Measurements from ENCODE around the gene TPSAB1. TPM values are rescaled to one million over a fixed set of nuclear protein-coding genes. Genes with fewer than 3 reads are reported as not detected.

Gene TPSAB1
- total and polyA plus RNA-seq, 10 donors, result 0.26 to 17.9 (median 1.1) TPM; not detected in 1

DNA sequence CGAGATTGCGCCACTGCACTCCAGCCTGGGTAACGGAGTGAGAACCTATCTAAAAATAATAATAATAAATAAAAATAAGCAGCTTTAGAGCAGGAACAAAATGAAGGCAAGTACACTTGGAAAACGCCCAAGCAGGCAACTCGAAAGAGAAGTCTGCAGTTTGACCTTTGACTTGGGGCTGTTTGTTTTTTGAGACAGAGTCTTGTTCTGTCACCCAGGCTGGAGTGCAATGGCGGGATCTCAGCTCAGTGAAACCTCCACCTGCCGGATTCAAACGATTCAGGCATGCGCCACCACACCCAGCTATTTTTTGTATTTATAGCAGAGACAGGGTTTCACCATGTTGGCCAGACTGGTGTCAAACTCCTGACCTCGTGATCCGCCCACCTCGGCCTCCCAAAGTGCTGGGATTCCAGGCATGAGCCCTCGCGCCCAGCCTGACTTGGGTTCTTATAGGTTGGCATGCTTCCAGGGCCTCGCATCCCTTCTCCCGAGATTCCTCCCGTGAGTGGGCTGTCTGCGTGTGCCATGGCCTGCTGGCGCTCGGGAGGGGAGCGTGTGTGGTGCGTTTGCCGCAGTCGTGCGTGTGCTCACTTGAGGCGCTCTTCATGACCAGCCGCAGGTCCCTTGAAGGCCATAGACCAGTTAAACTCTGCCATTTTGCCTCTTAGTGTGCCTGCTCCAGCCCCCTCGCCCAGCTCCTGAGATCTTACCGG is 50.5 kb downstream of the TPSAB1 start:
- WGBS, 5 donors, result 54 to 72% (median 66%) methylated on average over 24 to 29 of the region's 29 CpGs
- peaks cover 0 to 32% (median 7%) of the 10 kb centered on the region in 6 donors for H3K4me1 ChIP-seq
- no peak for DNase-seq
- H3K36me3 ChIP-seq, result no peaks in the 10 kb centered on the region
- TF ChIP-seq POLR2AphosphoS5 (IDR thresholded peaks at IDR 0.05) (no peak), POLR2A (IDR thresholded peaks at IDR 0.05) (no peak)
- TF ChIP-seq, protein P1, sequence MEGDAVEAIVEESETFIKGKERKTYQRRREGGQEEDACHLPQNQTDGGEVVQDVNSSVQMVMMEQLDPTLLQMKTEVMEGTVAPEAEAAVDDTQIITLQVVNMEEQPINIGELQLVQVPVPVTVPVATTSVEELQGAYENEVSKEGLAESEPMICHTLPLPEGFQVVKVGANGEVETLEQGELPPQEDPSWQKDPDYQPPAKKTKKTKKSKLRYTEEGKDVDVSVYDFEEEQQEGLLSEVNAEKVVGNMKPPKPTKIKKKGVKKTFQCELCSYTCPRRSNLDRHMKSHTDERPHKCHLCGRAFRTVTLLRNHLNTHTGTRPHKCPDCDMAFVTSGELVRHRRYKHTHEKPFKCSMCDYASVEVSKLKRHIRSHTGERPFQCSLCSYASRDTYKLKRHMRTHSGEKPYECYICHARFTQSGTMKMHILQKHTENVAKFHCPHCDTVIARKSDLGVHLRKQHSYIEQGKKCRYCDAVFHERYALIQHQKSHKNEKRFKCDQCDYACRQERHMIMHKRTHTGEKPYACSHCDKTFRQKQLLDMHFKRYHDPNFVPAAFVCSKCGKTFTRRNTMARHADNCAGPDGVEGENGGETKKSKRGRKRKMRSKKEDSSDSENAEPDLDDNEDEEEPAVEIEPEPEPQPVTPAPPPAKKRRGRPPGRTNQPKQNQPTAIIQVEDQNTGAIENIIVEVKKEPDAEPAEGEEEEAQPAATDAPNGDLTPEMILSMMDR (IDR thresholded peaks at IDR 0.05 in 8 of 11, conservative IDR thresholded peaks at IDR 0.05 in 3 of 11), result no peak
- H3K27ac ChIP-seq, result no peak overlapping the region
- intact Hi-C loops (cut with DNase I; ENCODE audit: low total_unique reads), result no loop called here
- H3K27me3 ChIP-seq (replicated peaks in 1 of 7), result peaks cover 0 to 91% (median 51%) of the 10 kb centered on the region in 7 donors
- H3K4me3 ChIP-seq, result no peak overlapping the region
- no peaks in the 10 kb centered on the region for H3K9me3 ChIP-seq

DNA sequence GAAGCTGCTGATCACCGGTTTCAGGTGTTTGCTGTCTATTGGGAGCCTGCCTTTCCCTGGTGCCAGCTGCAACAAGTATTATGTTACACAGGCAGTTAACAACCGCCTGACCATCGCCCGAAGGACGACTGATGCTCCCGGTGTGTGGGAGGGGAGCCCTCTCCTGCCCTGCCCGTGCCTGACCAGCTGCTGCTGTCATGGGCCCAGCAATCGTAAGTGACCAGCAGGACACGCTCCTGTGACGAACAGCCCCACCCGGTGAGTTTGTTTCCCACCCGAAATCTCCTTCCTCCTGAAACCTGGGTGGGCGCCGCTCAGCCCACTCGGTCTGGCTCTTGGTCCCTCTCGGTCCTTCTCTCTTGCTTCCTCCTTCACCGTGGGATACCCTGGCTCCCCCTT is 51.1 kb downstream of the TPSAB1 start:
- peaks cover 0 to 91% (median 45%) of the 10 kb centered on the region in 7 donors for H3K27me3 ChIP-seq (replicated peaks in 1 of 7)
- TF ChIP-seq POLR2A (IDR thresholded peaks at IDR 0.05), result no peak
- no peak for TF ChIP-seq POLR2AphosphoS5 (IDR thresholded peaks at IDR 0.05)
- TF ChIP-seq, protein P1 (IDR thresholded peaks at IDR 0.05 in 8 of 11, conservative IDR thresholded peaks at IDR 0.05 in 3 of 11), result no peak
- WGBS, 5 donors, result 51 to 59% (median 55%) methylated on average over 17 of the region's 17 CpGs

More for the DNA sequence above, 51.1 kb downstream of the TPSAB1 start:
- no peak overlapping the region for H3K4me3 ChIP-seq
- H3K4me1 ChIP-seq, result peaks cover 0 to 38% (median 8%) of the 10 kb centered on the region in 6 donors
- no peaks in the 10 kb centered on the region for H3K36me3 ChIP-seq
- DNase-seq, result no peak
- intact Hi-C loops (cut with DNase I; ENCODE audit: low total_unique reads), result no loop called here
- H3K27ac ChIP-seq, result no peak overlapping the region
- H3K9me3 ChIP-seq, result no peaks in the 10 kb centered on the region

Other genes starting within 250 kb of the TPSAB1 start
- gene SSTR5, start 168.0 kb upstream of the TPSAB1 start, total RNA-seq, result not detected
- not detected for gene SSTR5, start 168.0 kb upstream of the TPSAB1 start, polyA plus RNA-seq
- gene C1QTNF8, start 144.5 kb upstream of the TPSAB1 start, total RNA-seq, result not detected
- gene C1QTNF8, start 144.5 kb upstream of the TPSAB1 start, polyA plus RNA-seq, result not detected
- 1 to 10 TPM in 3 of 7 donors, under 1 TPM in 4; 0.33 to 2.1 (median 0.91) TPM for gene CACNA1H, start 87.6 kb upstream of the TPSAB1 start, total RNA-seq
- gene CACNA1H, start 87.6 kb upstream of the TPSAB1 start, polyA plus RNA-seq, result 1 to 10 TPM in 1 of 3 donors, under 1 TPM in 2; 0.35 to 1.1 (median 0.39) TPM
- under 1 TPM in 1 of 7 donors, not detected in 6; 0.46 TPM for gene TPSG1, start 15.4 kb upstream of the TPSAB1 start, total RNA-seq
- not detected for gene TPSG1, start 15.4 kb upstream of the TPSAB1 start, polyA plus RNA-seq
- gene TPSB2, start 10.5 kb upstream of the TPSAB1 start, total RNA-seq, result 1 to 10 TPM in 4 of 7 donors, not detected in 3; 1.1 to 8.2 (median 4.5) TPM
- under 1 TPM in 2 of 3 donors, not detected in 1; 0.29 to 0.50 TPM for gene TPSB2, start 10.5 kb upstream of the TPSAB1 start, polyA plus RNA-seq
- gene TPSD1, start 15.4 kb downstream of the TPSAB1 start, total RNA-seq, result under 1 TPM in 1 of 7 donors, not detected in 6; 0.76 TPM
- under 1 TPM in 1 of 3 donors, not detected in 2; 0.11 TPM for gene TPSD1, start 15.4 kb downstream of the TPSAB1 start, polyA plus RNA-seq
- gene UBE2I, start 68.9 kb downstream of the TPSAB1 start, total RNA-seq, result 100 to 1,000 TPM; 101 to 142 (median 129) TPM
- 10 to 100 TPM; 78.1 to 94.9 (median 83.7) TPM for gene UBE2I, start 68.9 kb downstream of the TPSAB1 start, polyA plus RNA-seq
- gene BAIAP3, start 92.9 kb downstream of the TPSAB1 start, total RNA-seq, result 10 to 100 TPM in 2 of 7 donors, 1 to 10 TPM in 5; 5.0 to 15.7 (median 6.7) TPM
- 1 to 10 TPM; 2.7 to 7.3 (median 3.0) TPM for gene BAIAP3, start 92.9 kb downstream of the TPSAB1 start, polyA plus RNA-seq
- gene TSR3, start 111.2 kb downstream of the TPSAB1 start, total RNA-seq, result 10 to 100 TPM; 31.1 to 73.1 (median 41.5) TPM
- gene TSR3, start 111.2 kb downstream of the TPSAB1 start, polyA plus RNA-seq, result 10 to 100 TPM; 38.0 to 65.9 (median 55.2) TPM
- gene GNPTG, start 111.2 kb downstream of the TPSAB1 start, total RNA-seq, result 10 to 100 TPM; 60.4 to 80.6 (median 73.4) TPM
- gene GNPTG, start 111.2 kb downstream of the TPSAB1 start, polyA plus RNA-seq, result 10 to 100 TPM; 55.6 to 62.8 (median 56.7) TPM
- 10 to 100 TPM; 34.8 to 80.0 (median 51.6) TPM for gene UNKL, start 174.0 kb downstream of the TPSAB1 start, total RNA-seq
- 10 to 100 TPM in 1 of 3 donors, 1 to 10 TPM in 2; 6.6 to 17.1 (median 8.2) TPM for gene UNKL, start 174.0 kb downstream of the TPSAB1 start, polyA plus RNA-seq
- 10 to 100 TPM in 6 of 7 donors, 1 to 10 TPM in 1; 7.9 to 13.5 (median 10.7) TPM for gene UQCC4, start 180.0 kb downstream of the TPSAB1 start, total RNA-seq
- gene UQCC4, start 180.0 kb downstream of the TPSAB1 start, polyA plus RNA-seq, result 10 to 100 TPM; 20.9 to 33.9 (median 23.4) TPM
- gene PERCC1, start 190.4 kb downstream of the TPSAB1 start, total RNA-seq, result 1 to 10 TPM in 1 of 7 donors, under 1 TPM in 1, not detected in 5; 0.73 to 1.3 TPM
- under 1 TPM in 1 of 3 donors, not detected in 2; 0.11 TPM for gene PERCC1, start 190.4 kb downstream of the TPSAB1 start, polyA plus RNA-seq
- 1 to 10 TPM; 1.6 to 6.4 (median 3.8) TPM for gene CCDC154, start 203.9 kb downstream of the TPSAB1 start, total RNA-seq
- gene CCDC154, start 203.9 kb downstream of the TPSAB1 start, polyA plus RNA-seq, result 10 to 100 TPM in 2 of 3 donors, 1 to 10 TPM in 1; 8.3 to 18.2 (median 10.8) TPM
- 100 to 1,000 TPM in 6 of 7 donors, 10 to 100 TPM in 1; 76.5 to 146 (median 127) TPM for gene CLCN7, start 234.3 kb downstream of the TPSAB1 start, total RNA-seq
- 100 to 1,000 TPM in 1 of 3 donors, 10 to 100 TPM in 2; 43.2 to 117 (median 59.6) TPM for gene CLCN7, start 234.3 kb downstream of the TPSAB1 start, polyA plus RNA-seq
- gene PTX4, start 248.2 kb downstream of the TPSAB1 start, total RNA-seq, result under 1 TPM in 5 of 7 donors, not detected in 2; 0.23 to 0.85 (median 0.60) TPM
- gene PTX4, start 248.2 kb downstream of the TPSAB1 start, polyA plus RNA-seq, result under 1 TPM in 2 of 3 donors, not detected in 1; 0.03 to 0.19 TPM

All from spleen (tissue), 11 donors.